Motor neuron (in vitro differentiated cells): ENCODE data around the gene DAP3. TPM values are rescaled to one million over a fixed set of nuclear protein-coding genes. Genes with fewer than 3 reads are reported as not detected.

Experiments used
- ATAC-seq, 8 experiments: fragments of 200-7000 bp; cut with Tn5 transposase; replicated peaks in 6 of 8; 2 replicates each; pipeline ENCODE4 v1.8.0; 2021; ENCODE audit warnings: mild to moderate bottlenecking in 8 of 8, moderate library complexity in 8 of 8
- H3K27ac ChIP-seq, 2 donors: fragments of 250-450 bp; sonication (Bioruptor Pico); 2 replicates each; pipeline ENCODE4 v1.9.0; 2021; ENCODE audit warnings: antibody characterized with exemption in 2 of 2, mild to moderate bottlenecking in 2 of 2, moderate library complexity in 1 of 2
- H3K4me1 ChIP-seq, 2 donors: fragments of 250-450 bp; sonication (Bioruptor Pico); replicated peaks in 1 of 2; 2 replicates each; pipeline ENCODE4 v1.6.1; 2021; ENCODE audit warnings: antibody characterized with exemption in 2 of 2, mild to moderate bottlenecking in 2 of 2, moderate library complexity in 1 of 2
- H3K4me3 ChIP-seq, 5 donors: fragments of 250-450 bp; sonication (Bioruptor Pico); 2 replicates each; pipeline ENCODE4 v1.9.0; 2021; ENCODE audit warnings: antibody characterized with exemption in 5 of 5, mild to moderate bottlenecking in 5 of 5, moderate library complexity in 4 of 5
- WGBS, 10 experiments: fragments of 450-650 bp; shearing (Covaris generic); methylation state at CpG; one replicate each; pipeline ENCODE4 v1.0.0; 2022; 5-methylcytosine and 5-hydroxymethylcytosine counted together
- in situ Hi-C, 9 experiments: fragments of 400-800 bp; cut with MboI; loops; one replicate each; pipeline ENCODE4 v1.15.0; 2021; ENCODE audit warnings: low sequenced_read_pairs in 9 of 9, low pct_unique_long_range_greater_than_20kb in 2 of 9; ENCODE audit not compliant: unreplicated experiment in 9 of 9
- total RNA-seq, 8 experiments: library from RNA; unstranded; fragments of 300-600 nt; gene quantifications; 2 replicates each; pipeline versions ENCODE4 v1.2.3 to v1.2.4, GENCODE V29; 2022

The DAP3 gene
- total RNA-seq, 8 experiments from 2014 or later = 88.3 to 169 (median 120) TPM

DNA sequence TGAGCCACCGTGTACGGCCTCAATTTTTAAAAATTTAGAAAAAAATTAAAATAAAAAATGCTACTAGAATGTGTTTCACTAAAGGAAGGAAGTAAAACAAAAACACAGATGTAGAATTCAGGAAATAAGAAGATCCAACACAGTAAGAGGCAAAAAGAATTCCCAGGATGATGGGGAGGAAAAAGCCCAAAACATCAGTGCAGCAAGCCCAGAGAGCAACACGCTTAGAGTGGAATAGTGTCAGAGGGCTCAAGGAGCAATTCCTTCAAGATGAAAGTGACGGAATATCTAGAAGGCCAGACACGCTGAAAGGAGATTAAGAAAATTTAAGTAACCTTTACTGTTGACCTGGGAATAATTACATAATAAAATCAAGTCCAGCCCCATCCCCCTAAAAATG, 80.4 kb downstream of the DAP3 start:
- H3K4me1 ChIP-seq = no peaks in the 10 kb centered on the region
- no peak overlapping the region for H3K4me3 ChIP-seq
- WGBS, 10 experiments = 93 to 100% (median 98%) methylated on average over 3 to 5 of the region's 5 CpGs
- ATAC-seq = no peak
- H3K27ac ChIP-seq = no peak overlapping the region
- in situ Hi-C loops = loop anchor here in 1 of 9 experiments (10.0 kb wide), 1 partner anchor 56 kb away; no protein-coding TSS in a partner anchor

GRCh38 chr1:155773221-155773620, 84.3 kb downstream of the DAP3 start:
- Histone ChIP-seq H3K27ac (no peak overlapping the region), H3K4me1 (no peaks in the 10 kb centered on the region), H3K4me3 (no peak overlapping the region)
- no peak for ATAC-seq
- in situ Hi-C loops = no loop called here
- 60 to 100% (median 94%) methylated on average over 1 to 2 of the region's 2 CpGs for WGBS, 10 experiments

- WGBS, 10 experiments = 79 to 100% (median 94%) methylated on average over 1 to 4 of the region's 4 CpGs; no CpG with 5 or more reads in 1 of the 10 experiments
- Histone ChIP-seq H3K4me3 (no peak overlapping the region), H3K27ac (no peak overlapping the region), H3K4me1 (no peaks in the 10 kb centered on the region)
- in situ Hi-C loops = no loop called here
- peak in 1 of 8 experiments; percentile 25 for ATAC-seq
Observed at GRCh38 chr1:155776414-155776813, 87.5 kb downstream of the DAP3 start.

- Histone ChIP-seq H3K27ac (no peak overlapping the region), H3K4me3 (no peak overlapping the region), H3K4me1 (no peaks in the 10 kb centered on the region)
- no peak for ATAC-seq
- in situ Hi-C loops = no loop called here
- 83 to 100% (median 100%) methylated on average over 1 to 3 of the region's 3 CpGs; no CpG with 5 or more reads in 3 of the 10 experiments for WGBS, 10 experiments
Observed at GRCh38 chr1:155777582-155777981, 88.7 kb downstream of the DAP3 start.

Other genes with a start within 250 kb of the DAP3 start
- 10 to 100 TPM; 25.3 to 66.6 (median 43.0) TPM for gene ASH1L, start 126.3 kb upstream of the DAP3 start, total RNA-seq
- 10 to 100 TPM; 18.5 to 80.3 (median 42.2) TPM for gene MSTO1, start 78.9 kb upstream of the DAP3 start, total RNA-seq
- 10 to 100 TPM; 23.1 to 65.3 (median 47.9) TPM for gene YY1AP1, start 317 bp upstream of the DAP3 start, total RNA-seq
- 10 to 100 TPM; 21.3 to 71.5 (median 42.9) TPM for gene GON4L, start 168.1 kb downstream of the DAP3 start, total RNA-seq
- gene SYT11, start 170.5 kb downstream of the DAP3 start, total RNA-seq = 100 to 1,000 TPM in 5 of 8 experiments, 1 to 10 TPM in 3; 1.3 to 260 (median 174) TPM
- 10 to 100 TPM; 15.4 to 41.8 (median 28.1) TPM for gene RIT1, start 222.3 kb downstream of the DAP3 start, total RNA-seq
- gene KHDC4, start 245.3 kb downstream of the DAP3 start, total RNA-seq = 10 to 100 TPM; 37.4 to 89.4 (median 62.4) TPM